ENCODE data around the gene FUS. TPM values are rescaled to one million over a fixed set of nuclear protein-coding genes. Genes with fewer than 3 reads are reported as not detected.

FUS gene
- total and polyA plus RNA-seq, 2 of the 13 experiments (the other 11 are each of a cell fraction or from before 2014, with no cell fraction given), result 68.1 to 168 TPM

DNA sequence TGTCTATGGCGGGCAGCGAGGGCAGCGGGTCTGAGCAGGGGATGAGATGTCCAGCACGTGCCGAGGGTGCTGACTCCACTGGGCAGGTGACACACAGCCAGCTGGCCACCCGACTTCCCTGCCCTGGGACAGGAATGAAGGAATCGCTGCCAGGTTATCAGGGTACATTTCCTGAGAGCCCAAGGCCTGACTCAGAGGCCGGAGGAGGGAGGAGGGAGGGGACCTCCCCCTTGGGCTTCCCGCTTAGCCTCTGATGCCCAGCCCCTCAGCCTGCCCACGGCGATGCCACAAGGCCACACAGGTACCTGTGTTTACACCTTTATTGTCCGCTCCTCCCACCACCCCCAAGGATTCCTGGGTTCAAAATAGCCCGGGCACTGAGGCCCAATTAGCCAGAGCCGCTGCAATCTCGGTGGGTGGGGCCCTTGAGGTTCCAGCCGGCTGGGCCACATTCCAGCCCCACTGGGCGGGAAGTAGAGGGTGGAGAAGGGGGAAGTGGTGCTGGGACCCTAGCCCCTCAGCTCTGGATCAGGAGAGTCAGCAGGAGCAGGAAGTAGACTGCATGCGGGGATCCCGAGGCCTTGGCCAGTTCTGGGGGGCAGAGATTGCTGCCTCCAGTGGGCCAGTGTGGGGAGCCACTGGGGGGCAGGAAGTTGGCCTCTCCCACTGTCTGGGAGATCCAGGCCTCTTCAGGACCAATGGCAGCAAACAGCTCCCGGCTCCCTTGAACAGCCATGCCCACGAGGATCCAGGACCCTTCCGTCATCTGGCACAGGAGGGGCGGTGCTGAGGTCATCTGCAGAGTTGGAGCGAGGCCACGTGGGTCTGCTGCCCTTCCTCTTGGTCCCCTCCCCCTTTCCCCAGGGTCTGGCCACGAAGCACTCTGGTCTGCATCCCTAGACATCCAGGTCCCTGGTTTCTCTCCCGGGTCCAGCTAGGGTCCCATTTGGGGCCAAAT is 41.0 kb upstream of the FUS start (continued):
- TF ChIP-seq ZNF235 (CRISPR knock-in tag; IDR thresholded peaks at IDR 0.05; ENCODE audit: borderline replicate concordance) (no peak), THRA (CRISPR knock-in tag; IDR thresholded peaks at IDR 0.05; ENCODE audit: borderline replicate concordance) (no peak), ZSCAN31 (CRISPR knock-in tag; IDR thresholded peaks at IDR 0.05; ENCODE audit: low read depth) (no peak), ZNF841 (CRISPR knock-in tag; IDR thresholded peaks at IDR 0.05; ENCODE audit: borderline replicate concordance) (no peak), ZNF512 (CRISPR knock-in tag; IDR thresholded peaks at IDR 0.05) (no peak), NR3C1 (CRISPR knock-in tag; IDR thresholded peaks at IDR 0.05) (no peak), ISL2 (CRISPR knock-in tag; IDR thresholded peaks at IDR 0.05) (no peak), ZNF501 (CRISPR knock-in tag; IDR thresholded peaks at IDR 0.05) (no peak; the same call in 1 of the 2 replicates), ZNF160 (CRISPR knock-in tag; IDR thresholded peaks at IDR 0.05) (no peak), ZBTB34 (CRISPR knock-in tag; IDR thresholded peaks at IDR 0.05) (no peak), STAT5B (CRISPR knock-in tag; IDR thresholded peaks at IDR 0.05) (no peak), ZBTB37 (CRISPR knock-in tag; IDR thresholded peaks at IDR 0.05) (no peak), NKX3-1 (CRISPR knock-in tag; IDR thresholded peaks at IDR 0.05) (no peak), PRPF4 (IDR thresholded peaks at IDR 0.05; ENCODE audit: low read depth, low read length, poor library complexity, severe bottlenecking) (no peak), KDM6A (CRISPR knock-in tag; IDR thresholded peaks at IDR 0.05; ENCODE audit: low read depth) (no peak), YEATS4 (CRISPR knock-in tag; IDR thresholded peaks at IDR 0.05; ENCODE audit: borderline replicate concordance) (peak; percentile 39; the same call in 1 of the 2 replicates), ZSCAN21 (CRISPR knock-in tag; IDR thresholded peaks at IDR 0.05; ENCODE audit: borderline replicate concordance) (peak; percentile 23; the same call in 1 of the 2 replicates), ZFP36L2 (CRISPR knock-in tag; IDR thresholded peaks at IDR 0.05) (no peak)
- TF ChIP-seq, protein P1, sequence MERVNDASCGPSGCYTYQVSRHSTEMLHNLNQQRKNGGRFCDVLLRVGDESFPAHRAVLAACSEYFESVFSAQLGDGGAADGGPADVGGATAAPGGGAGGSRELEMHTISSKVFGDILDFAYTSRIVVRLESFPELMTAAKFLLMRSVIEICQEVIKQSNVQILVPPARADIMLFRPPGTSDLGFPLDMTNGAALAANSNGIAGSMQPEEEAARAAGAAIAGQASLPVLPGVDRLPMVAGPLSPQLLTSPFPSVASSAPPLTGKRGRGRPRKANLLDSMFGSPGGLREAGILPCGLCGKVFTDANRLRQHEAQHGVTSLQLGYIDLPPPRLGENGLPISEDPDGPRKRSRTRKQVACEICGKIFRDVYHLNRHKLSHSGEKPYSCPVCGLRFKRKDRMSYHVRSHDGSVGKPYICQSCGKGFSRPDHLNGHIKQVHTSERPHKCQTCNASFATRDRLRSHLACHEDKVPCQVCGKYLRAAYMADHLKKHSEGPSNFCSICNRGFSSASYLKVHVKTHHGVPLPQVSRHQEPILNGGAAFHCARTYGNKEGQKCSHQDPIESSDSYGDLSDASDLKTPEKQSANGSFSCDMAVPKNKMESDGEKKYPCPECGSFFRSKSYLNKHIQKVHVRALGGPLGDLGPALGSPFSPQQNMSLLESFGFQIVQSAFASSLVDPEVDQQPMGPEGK (CRISPR knock-in tag; IDR thresholded peaks at IDR 0.05), result peak; percentile 44; the same call in 1 of the 2 replicates
- TF ChIP-seq, protein P2, sequence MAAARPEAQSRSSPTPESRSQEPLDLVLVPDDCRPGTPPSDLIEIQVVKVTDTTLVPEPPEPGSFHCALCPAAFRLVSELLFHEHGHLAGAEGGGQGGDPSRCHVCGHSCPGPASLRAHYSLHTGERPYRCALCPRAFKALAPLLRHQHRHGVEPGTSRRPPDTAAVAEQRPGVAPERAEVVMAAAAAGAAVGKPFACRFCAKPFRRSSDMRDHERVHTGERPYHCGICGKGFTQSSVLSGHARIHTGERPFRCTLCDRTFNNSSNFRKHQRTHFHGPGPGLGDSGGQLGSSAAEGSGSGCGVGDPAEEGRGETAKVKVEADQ (CRISPR knock-in tag; IDR thresholded peaks at IDR 0.05; ENCODE audit: borderline replicate concordance), result 0 out of 2 replicates have a peak, but pooled peaks have one; percentile 63

All from HepG2 (cell line).